Measurements from ENCODE around the gene SMARCA1. TPM values are rescaled to one million over a fixed set of nuclear protein-coding genes. Genes with fewer than 3 reads are reported as not detected.
"Not testable (repeated sequence)": the region's sequence is repeated elsewhere in the genome, so short reads cannot be mapped to it uniquely, and the experiment has no call there.

Gene SMARCA1, protein sequence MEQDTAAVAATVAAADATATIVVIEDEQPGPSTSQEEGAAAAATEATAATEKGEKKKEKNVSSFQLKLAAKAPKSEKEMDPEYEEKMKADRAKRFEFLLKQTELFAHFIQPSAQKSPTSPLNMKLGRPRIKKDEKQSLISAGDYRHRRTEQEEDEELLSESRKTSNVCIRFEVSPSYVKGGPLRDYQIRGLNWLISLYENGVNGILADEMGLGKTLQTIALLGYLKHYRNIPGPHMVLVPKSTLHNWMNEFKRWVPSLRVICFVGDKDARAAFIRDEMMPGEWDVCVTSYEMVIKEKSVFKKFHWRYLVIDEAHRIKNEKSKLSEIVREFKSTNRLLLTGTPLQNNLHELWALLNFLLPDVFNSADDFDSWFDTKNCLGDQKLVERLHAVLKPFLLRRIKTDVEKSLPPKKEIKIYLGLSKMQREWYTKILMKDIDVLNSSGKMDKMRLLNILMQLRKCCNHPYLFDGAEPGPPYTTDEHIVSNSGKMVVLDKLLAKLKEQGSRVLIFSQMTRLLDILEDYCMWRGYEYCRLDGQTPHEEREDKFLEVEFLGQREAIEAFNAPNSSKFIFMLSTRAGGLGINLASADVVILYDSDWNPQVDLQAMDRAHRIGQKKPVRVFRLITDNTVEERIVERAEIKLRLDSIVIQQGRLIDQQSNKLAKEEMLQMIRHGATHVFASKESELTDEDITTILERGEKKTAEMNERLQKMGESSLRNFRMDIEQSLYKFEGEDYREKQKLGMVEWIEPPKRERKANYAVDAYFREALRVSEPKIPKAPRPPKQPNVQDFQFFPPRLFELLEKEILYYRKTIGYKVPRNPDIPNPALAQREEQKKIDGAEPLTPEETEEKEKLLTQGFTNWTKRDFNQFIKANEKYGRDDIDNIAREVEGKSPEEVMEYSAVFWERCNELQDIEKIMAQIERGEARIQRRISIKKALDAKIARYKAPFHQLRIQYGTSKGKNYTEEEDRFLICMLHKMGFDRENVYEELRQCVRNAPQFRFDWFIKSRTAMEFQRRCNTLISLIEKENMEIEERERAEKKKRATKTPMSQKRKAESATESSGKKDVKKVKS
- total RNA-seq = not detected in 2 replicates

GRCh38 chrX:129523079-129523911, at the start of gene SMARCA1:
Gene SMARCA1, minus strand, starts transcription at chrX:129523490. Its CDS starts 120 bp downstream, at chrX:129523370.
- no peaks in the 10 kb centered on the region for H3K9me3 Mint-ChIP-seq
- intact Hi-C loops (cut with micrococcal nuclease) = no loop called here
- no peaks in the 10 kb centered on the region for H3K36me3 Mint-ChIP-seq (ENCODE audit: low read depth)
- no peaks in the 10 kb centered on the region for H3K4me1 Mint-ChIP-seq (ENCODE audit: low read depth)
- no peak within 1 kb of the TSS for H3K27ac Mint-ChIP-seq
- peak within 1 kb of the TSS; percentile 75 for H3K4me3 Mint-ChIP-seq
- H3K27me3 Mint-ChIP-seq (ENCODE audit: insufficient read depth) = peaks cover 28% of the 10 kb centered on the region
- no peak for DNase-seq (ENCODE audit: low spot score)

DNA sequence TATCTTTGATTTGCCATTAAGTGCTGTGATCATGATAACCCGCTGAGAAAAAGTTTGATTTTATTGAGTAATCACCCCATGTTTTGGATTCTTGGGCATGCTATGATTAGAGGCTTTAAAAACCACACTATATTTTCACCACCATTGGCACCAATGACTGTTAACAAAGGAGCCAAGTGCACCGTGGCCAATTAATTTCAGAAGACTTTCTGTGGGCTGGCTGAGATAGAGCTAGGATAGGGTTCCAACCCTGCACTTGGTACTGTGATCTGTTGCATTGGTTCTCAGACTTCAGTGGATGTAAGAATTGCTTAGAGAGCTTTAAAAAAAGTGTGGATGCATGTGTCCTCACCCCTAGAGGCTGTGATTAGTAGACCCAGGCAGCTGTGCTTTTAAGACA, 49.1 kb upstream of the SMARCA1 start:
- intact Hi-C loops (cut with micrococcal nuclease) = no loop called here
- Mint-ChIP-seq H3K4me1 (ENCODE audit: low read depth) (no peaks in the 10 kb centered on the region), H3K9me3 (no peaks in the 10 kb centered on the region), H3K4me3 (no peak overlapping the region), H3K36me3 (ENCODE audit: low read depth) (peaks cover 10% of the 10 kb centered on the region), H3K27me3 (ENCODE audit: insufficient read depth) (no peaks in the 10 kb centered on the region), H3K27ac (no peak overlapping the region)
- DNase-seq (ENCODE audit: low spot score) = no peak

- H3K4me3 Mint-ChIP-seq = no peak overlapping the region
- DNase-seq (ENCODE audit: low spot score) = no peak
- intact Hi-C loops (cut with micrococcal nuclease) = no loop called here
- no peaks in the 10 kb centered on the region for H3K9me3 Mint-ChIP-seq
- peaks cover 8% of the 10 kb centered on the region for H3K4me1 Mint-ChIP-seq (ENCODE audit: low read depth)
- no peak overlapping the region for H3K27ac Mint-ChIP-seq
- no peaks in the 10 kb centered on the region for H3K27me3 Mint-ChIP-seq (ENCODE audit: insufficient read depth)
- H3K36me3 Mint-ChIP-seq (ENCODE audit: low read depth) = peaks cover 5% of the 10 kb centered on the region
These were observed 45.1 kb upstream of the SMARCA1 start for GRCh38 chrX:129568349-129568748.

DNA sequence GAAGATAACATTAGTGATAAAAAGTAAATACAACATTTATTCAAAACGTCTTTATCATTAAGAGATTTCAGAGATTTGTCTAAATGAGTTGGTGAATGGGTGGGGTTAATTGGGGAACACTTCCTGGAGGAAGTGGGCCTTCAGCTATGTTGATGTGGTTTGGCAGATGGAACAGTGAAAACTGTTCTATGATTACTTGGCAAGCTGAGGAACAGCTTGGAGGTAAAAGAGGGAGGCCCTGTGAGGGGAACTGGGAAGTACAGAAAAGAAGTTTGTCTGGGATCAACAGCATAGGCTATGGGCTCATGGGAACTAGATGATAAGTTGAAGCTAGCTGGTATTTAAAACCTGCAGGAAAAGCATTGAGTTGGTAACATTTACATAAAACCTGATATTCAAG, 42.8 kb upstream of the SMARCA1 start:
- Mint-ChIP-seq H3K4me3 (no peak overlapping the region), H3K27ac (no peak overlapping the region), H3K36me3 (ENCODE audit: low read depth) (peaks cover 9% of the 10 kb centered on the region), H3K4me1 (ENCODE audit: low read depth) (peaks cover 8% of the 10 kb centered on the region), H3K27me3 (ENCODE audit: insufficient read depth) (no peaks in the 10 kb centered on the region), H3K9me3 (no peaks in the 10 kb centered on the region)
- no peak for DNase-seq (ENCODE audit: low spot score)
- intact Hi-C loops (cut with micrococcal nuclease) = no loop called here

DNA sequence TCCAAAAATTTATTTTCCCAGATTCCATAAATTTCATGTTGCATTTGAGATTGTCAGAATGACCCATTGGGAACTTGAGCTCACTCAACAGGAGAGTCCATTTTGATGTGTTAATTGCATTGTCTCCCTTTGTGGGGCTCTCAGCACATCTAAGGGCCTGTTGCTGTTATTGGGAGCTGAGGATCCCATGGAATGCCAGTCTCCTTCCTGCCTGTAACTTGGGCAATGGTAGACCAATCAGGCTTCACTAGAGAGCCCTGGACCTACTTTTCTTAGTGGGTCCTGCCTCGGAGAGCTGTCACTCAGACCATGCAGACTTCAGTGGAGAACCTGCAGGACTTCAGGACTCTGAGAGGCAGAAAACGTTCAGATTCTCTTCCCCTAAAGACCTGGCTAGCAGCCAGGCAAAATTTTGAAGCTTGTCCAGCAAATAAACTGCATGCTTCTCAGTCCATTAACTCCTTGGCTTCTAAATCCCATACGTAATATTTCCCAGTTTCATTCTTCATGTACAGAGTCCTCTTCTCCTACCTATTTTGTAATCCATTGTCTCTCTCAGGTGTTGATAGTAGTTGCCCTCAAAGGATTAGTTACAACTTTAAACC, 41.9 kb upstream of the SMARCA1 start:
- intact Hi-C loops (cut with micrococcal nuclease) = no loop called here
- Mint-ChIP-seq H3K27ac (no peak overlapping the region), H3K9me3 (no peaks in the 10 kb centered on the region), H3K27me3 (ENCODE audit: insufficient read depth) (no peaks in the 10 kb centered on the region), H3K4me3 (no peak overlapping the region), H3K4me1 (ENCODE audit: low read depth) (peaks cover 8% of the 10 kb centered on the region), H3K36me3 (ENCODE audit: low read depth) (peaks cover 7% of the 10 kb centered on the region)
- DNase-seq (ENCODE audit: low spot score) = no peak

GRCh38 chrX:129564345-129564744, 41.1 kb upstream of the SMARCA1 start:
- DNase-seq (ENCODE audit: low spot score); H3K4me3 Mint-ChIP-seq; intact Hi-C loops (cut with micrococcal nuclease); H3K27ac Mint-ChIP-seq; H3K4me1 Mint-ChIP-seq (ENCODE audit: low read depth); H3K27me3 Mint-ChIP-seq (ENCODE audit: insufficient read depth); H3K36me3 Mint-ChIP-seq (ENCODE audit: low read depth); H3K9me3 Mint-ChIP-seq: not testable (repeated sequence)

GRCh38 chrX:129561453-129561852, 38.2 kb upstream of the SMARCA1 start:
- Mint-ChIP-seq H3K4me1 (ENCODE audit: low read depth) (peaks cover 8% of the 10 kb centered on the region), H3K27me3 (ENCODE audit: insufficient read depth) (no peaks in the 10 kb centered on the region), H3K36me3 (ENCODE audit: low read depth) (peaks cover 9% of the 10 kb centered on the region), H3K27ac (no peak overlapping the region), H3K4me3 (no peak overlapping the region), H3K9me3 (no peaks in the 10 kb centered on the region)
- no peak for DNase-seq (ENCODE audit: low spot score)
- intact Hi-C loops (cut with micrococcal nuclease) = no loop called here

GRCh38 chrX:129559783-129560182, 36.5 kb upstream of the SMARCA1 start:
- no peak overlapping the region for H3K27ac Mint-ChIP-seq
- DNase-seq (ENCODE audit: low spot score) = no peak
- H3K4me1 Mint-ChIP-seq (ENCODE audit: low read depth) = no peaks in the 10 kb centered on the region
- no peaks in the 10 kb centered on the region for H3K9me3 Mint-ChIP-seq
- H3K4me3 Mint-ChIP-seq = no peak overlapping the region
- no peaks in the 10 kb centered on the region for H3K27me3 Mint-ChIP-seq (ENCODE audit: insufficient read depth)
- intact Hi-C loops (cut with micrococcal nuclease) = no loop called here
- H3K36me3 Mint-ChIP-seq (ENCODE audit: low read depth) = peaks cover 9% of the 10 kb centered on the region

- Mint-ChIP-seq H3K9me3 (no peaks in the 10 kb centered on the region), H3K27ac (no peak overlapping the region), H3K4me1 (ENCODE audit: low read depth) (no peaks in the 10 kb centered on the region), H3K36me3 (ENCODE audit: low read depth) (peaks cover 8% of the 10 kb centered on the region), H3K4me3 (no peak overlapping the region), H3K27me3 (ENCODE audit: insufficient read depth) (no peaks in the 10 kb centered on the region)
- intact Hi-C loops (cut with micrococcal nuclease) = no loop called here
- DNase-seq (ENCODE audit: low spot score) = no peak
These were observed 34.7 kb upstream of the SMARCA1 start for GRCh38 chrX:129557844-129558480.

GRCh38 chrX:129556806-129557315, 33.6 kb upstream of the SMARCA1 start:
- Mint-ChIP-seq H3K4me1 (ENCODE audit: low read depth) (no peaks in the 10 kb centered on the region), H3K27ac (no peak overlapping the region), H3K27me3 (ENCODE audit: insufficient read depth) (no peaks in the 10 kb centered on the region), H3K9me3 (no peaks in the 10 kb centered on the region), H3K36me3 (ENCODE audit: low read depth) (peaks cover 3% of the 10 kb centered on the region), H3K4me3 (no peak overlapping the region)
- intact Hi-C loops (cut with micrococcal nuclease) = no loop called here
- no peak for DNase-seq (ENCODE audit: low spot score)

DNA sequence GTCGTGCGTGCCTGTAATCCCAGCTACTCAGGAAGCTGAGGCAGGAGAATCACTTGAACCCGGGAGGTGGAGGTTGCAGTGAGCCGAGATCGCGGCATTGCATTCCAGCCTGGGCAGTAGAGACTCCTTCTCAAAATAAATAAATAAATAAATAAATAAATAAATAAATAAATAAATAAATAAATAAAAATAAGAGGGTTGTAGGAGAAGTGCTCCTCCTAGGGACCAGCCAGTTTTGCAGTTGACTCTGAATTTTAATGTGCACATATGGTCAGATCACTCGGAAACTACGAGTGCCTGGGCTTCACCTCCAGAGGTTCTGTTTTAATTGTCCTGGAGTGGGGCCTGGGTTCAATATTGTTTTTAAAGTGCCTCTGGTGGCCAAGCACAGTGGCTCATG, 31.5 kb upstream of the SMARCA1 start:
- H3K4me1 Mint-ChIP-seq (ENCODE audit: low read depth); DNase-seq (ENCODE audit: low spot score); H3K9me3 Mint-ChIP-seq; intact Hi-C loops (cut with micrococcal nuclease); H3K27ac Mint-ChIP-seq; H3K36me3 Mint-ChIP-seq (ENCODE audit: low read depth); H3K4me3 Mint-ChIP-seq; H3K27me3 Mint-ChIP-seq (ENCODE audit: insufficient read depth): not testable (repeated sequence)

Data from activated T-helper 1 cell treated with anti-CD3 and anti-CD28 coated beads, Interleukin-12 subunit alpha, Interleukin-12 subunit beta, Interleukin-2, Interleukin-4 antibody, amounts not matched to agents 30 ng/mL and 10 ng/mL and 1 ng/mL, durations not matched to agents 14 hours and 24 hours and 36 hours (primary cell).